ENCODE data around the gene HELZ. TPM values are rescaled to one million over a fixed set of nuclear protein-coding genes. Genes with fewer than 3 reads are reported as not detected.

Gene HELZ
- total and polyA plus RNA-seq, 2 experiments from 2014 or later = 32.7 to 77.2 TPM

- H2AFZ ChIP-seq = no peak overlapping the region
- 91% methylated on average over 19 of the region's 19 CpGs for WGBS (ENCODE audit: low lambda C conversion rate, missing lambda C conversion rate)
- no peaks in the 10 kb centered on the region for H3K4me1 ChIP-seq (ENCODE audit: insufficient read depth)
- H3K9me3 ChIP-seq (ENCODE audit: low read depth) = peaks cover 3% of the 10 kb centered on the region
- no peaks in the 10 kb centered on the region for H3K79me2 ChIP-seq
- no peak for DNase-seq (ENCODE audit: low spot score)
- H4K20me1 ChIP-seq (ENCODE audit: insufficient read depth, poor library complexity, severe bottlenecking) = no peaks in the 10 kb centered on the region
- H3K9me2 ChIP-seq (replicated peaks; ENCODE audit: insufficient read depth) = no peaks in the 10 kb centered on the region
- H3K4me3 ChIP-seq = no peak overlapping the region
- H3K36me3 ChIP-seq (replicated peaks; ENCODE audit: insufficient read depth, low read depth) = no peaks in the 10 kb centered on the region
- no peak overlapping the region for H3K27ac ChIP-seq
- no peak overlapping the region for H3K4me2 ChIP-seq
- TF ChIP-seq EZH2 (IDR thresholded peaks at IDR 0.05; ENCODE audit: borderline replicate concordance) (no peak), EZH2phosphoT487 (IDR thresholded peaks at IDR 0.05; ENCODE audit: low read depth, severe bottlenecking, unreplicated experiment) (no peak)
- TF ChIP-seq, protein P1, sequence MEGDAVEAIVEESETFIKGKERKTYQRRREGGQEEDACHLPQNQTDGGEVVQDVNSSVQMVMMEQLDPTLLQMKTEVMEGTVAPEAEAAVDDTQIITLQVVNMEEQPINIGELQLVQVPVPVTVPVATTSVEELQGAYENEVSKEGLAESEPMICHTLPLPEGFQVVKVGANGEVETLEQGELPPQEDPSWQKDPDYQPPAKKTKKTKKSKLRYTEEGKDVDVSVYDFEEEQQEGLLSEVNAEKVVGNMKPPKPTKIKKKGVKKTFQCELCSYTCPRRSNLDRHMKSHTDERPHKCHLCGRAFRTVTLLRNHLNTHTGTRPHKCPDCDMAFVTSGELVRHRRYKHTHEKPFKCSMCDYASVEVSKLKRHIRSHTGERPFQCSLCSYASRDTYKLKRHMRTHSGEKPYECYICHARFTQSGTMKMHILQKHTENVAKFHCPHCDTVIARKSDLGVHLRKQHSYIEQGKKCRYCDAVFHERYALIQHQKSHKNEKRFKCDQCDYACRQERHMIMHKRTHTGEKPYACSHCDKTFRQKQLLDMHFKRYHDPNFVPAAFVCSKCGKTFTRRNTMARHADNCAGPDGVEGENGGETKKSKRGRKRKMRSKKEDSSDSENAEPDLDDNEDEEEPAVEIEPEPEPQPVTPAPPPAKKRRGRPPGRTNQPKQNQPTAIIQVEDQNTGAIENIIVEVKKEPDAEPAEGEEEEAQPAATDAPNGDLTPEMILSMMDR (IDR thresholded peaks at IDR 0.05; ENCODE audit: poor library complexity) = no peak
- H3K27me3 ChIP-seq = no peaks in the 10 kb centered on the region
Measured at GRCh38 chr17:67054011-67054591, 190.9 kb downstream of the HELZ start.

GRCh38 chr17:67053438-67054000 lies 191.5 kb downstream of the HELZ start:
- no peak overlapping the region for H3K4me2 ChIP-seq
- H3K9me3 ChIP-seq (ENCODE audit: low read depth) = peaks cover 8% of the 10 kb centered on the region
- H3K27ac ChIP-seq = no peak overlapping the region
- no peak for DNase-seq (ENCODE audit: low spot score)
- no peaks in the 10 kb centered on the region for H3K9me2 ChIP-seq (replicated peaks; ENCODE audit: insufficient read depth)
- no peaks in the 10 kb centered on the region for H3K79me2 ChIP-seq
- no peaks in the 10 kb centered on the region for H4K20me1 ChIP-seq (ENCODE audit: insufficient read depth, poor library complexity, severe bottlenecking)
- no peak overlapping the region for H3K4me3 ChIP-seq
- H2AFZ ChIP-seq = no peak overlapping the region
- H3K36me3 ChIP-seq (replicated peaks; ENCODE audit: insufficient read depth, low read depth) = no peaks in the 10 kb centered on the region
- no peaks in the 10 kb centered on the region for H3K27me3 ChIP-seq
- 90% methylated on average over 9 of the region's 9 CpGs for WGBS (ENCODE audit: low lambda C conversion rate, missing lambda C conversion rate)
- no peaks in the 10 kb centered on the region for H3K4me1 ChIP-seq (ENCODE audit: insufficient read depth)
- no peak for TF ChIP-seq EZH2 (IDR thresholded peaks at IDR 0.05; ENCODE audit: borderline replicate concordance)
- TF ChIP-seq, protein P1 (IDR thresholded peaks at IDR 0.05; ENCODE audit: poor library complexity) = no peak
- TF ChIP-seq EZH2phosphoT487 (IDR thresholded peaks at IDR 0.05; ENCODE audit: low read depth, severe bottlenecking, unreplicated experiment) = no peak

DNA sequence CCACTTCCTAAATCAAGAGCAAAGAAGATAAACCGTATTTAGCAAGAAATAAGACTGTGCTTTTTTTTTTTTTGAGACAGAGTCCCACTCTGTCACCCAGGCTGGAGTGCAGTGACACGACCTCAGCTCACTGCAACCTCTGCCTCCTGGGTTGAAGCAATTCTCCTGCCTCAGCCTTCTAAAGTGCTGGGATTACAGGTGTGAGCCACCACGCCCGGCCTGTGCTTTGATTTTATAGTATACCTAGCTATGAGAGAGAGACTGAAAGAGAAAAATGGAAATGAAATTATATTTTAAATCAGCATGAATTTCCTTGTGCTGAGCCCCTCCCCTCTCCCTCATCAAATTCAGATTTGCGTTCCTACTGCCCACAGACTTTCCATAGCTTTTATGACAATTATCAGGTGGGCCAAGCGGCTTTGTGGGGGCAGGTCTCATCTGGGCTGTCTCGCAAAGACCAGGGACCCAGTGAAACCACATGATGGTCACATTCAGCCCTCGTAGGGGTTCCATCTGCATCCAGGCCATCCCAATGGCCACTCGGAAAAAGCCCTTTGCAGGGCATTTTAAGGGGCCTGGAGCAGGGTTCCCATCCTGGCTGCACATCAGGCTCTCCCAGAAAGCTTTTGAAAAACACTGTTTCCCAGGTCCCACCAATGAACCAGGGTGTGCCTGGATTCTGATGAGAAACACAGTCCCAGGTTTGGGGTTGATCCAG lies 192.1 kb downstream of the HELZ start:
- 91% methylated on average over 9 of the region's 9 CpGs for WGBS (ENCODE audit: low lambda C conversion rate, missing lambda C conversion rate)
- Histone ChIP-seq H4K20me1 (ENCODE audit: insufficient read depth, poor library complexity, severe bottlenecking) (no peaks in the 10 kb centered on the region), H3K4me3 (no peak overlapping the region), H3K4me2 (no peak overlapping the region), H3K79me2 (no peaks in the 10 kb centered on the region), H3K27ac (no peak overlapping the region), H2AFZ (no peak overlapping the region), H3K36me3 (replicated peaks; ENCODE audit: insufficient read depth, low read depth) (no peaks in the 10 kb centered on the region), H3K27me3 (no peaks in the 10 kb centered on the region), H3K4me1 (ENCODE audit: insufficient read depth) (no peaks in the 10 kb centered on the region), H3K9me2 (replicated peaks; ENCODE audit: insufficient read depth) (no peaks in the 10 kb centered on the region), H3K9me3 (ENCODE audit: low read depth) (peaks cover 11% of the 10 kb centered on the region)
- no peak for DNase-seq (ENCODE audit: low spot score)
- TF ChIP-seq EZH2 (IDR thresholded peaks at IDR 0.05; ENCODE audit: borderline replicate concordance) (no peak), EZH2phosphoT487 (IDR thresholded peaks at IDR 0.05; ENCODE audit: low read depth, severe bottlenecking, unreplicated experiment) (no peak)
- TF ChIP-seq, protein P1 (IDR thresholded peaks at IDR 0.05; ENCODE audit: poor library complexity) = no peak
